ENCODE measurements around the gene ARHGEF28. TPM values are rescaled to one million over a fixed set of nuclear protein-coding genes. Genes with fewer than 3 reads are reported as not detected.

Gene ARHGEF28
- total RNA-seq, 1 donor from 2014 or later, result 9.3 TPM

DNA sequence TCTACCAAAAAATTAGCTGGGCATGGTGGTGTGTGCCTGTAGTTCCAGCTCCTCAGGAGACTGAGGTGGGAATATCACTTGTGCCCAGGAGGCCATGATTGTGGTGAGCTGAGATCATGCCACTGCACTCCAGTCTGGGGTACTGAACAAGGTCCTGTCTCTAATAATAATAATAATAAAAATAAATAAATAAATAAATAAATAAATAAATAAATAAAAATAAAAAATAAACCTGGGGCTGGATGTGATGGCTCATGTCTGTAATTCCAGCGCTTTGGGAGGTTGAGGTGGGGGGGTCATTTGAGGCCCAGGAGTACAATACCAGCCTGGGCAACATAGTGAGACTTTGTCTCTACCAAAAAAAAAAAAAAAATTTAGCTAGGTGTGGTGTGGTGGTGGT lies 113.7 kb downstream of the ARHGEF28 start:
- Mint-ChIP-seq H3K36me3 (ENCODE audit: low read depth) (no peaks in the 10 kb centered on the region), H3K27ac (ENCODE audit: unreplicated experiment) (no peak overlapping the region), H3K4me1 (ENCODE audit: low read depth) (peaks cover 26% of the 10 kb centered on the region), H3K27me3 (ENCODE audit: low read depth) (no peaks in the 10 kb centered on the region), H3K9me3 (ENCODE audit: low read depth) (no peaks in the 10 kb centered on the region), H3K4me3 (ENCODE audit: unreplicated experiment) (no peak overlapping the region)
- TF ChIP-seq, protein P1, sequence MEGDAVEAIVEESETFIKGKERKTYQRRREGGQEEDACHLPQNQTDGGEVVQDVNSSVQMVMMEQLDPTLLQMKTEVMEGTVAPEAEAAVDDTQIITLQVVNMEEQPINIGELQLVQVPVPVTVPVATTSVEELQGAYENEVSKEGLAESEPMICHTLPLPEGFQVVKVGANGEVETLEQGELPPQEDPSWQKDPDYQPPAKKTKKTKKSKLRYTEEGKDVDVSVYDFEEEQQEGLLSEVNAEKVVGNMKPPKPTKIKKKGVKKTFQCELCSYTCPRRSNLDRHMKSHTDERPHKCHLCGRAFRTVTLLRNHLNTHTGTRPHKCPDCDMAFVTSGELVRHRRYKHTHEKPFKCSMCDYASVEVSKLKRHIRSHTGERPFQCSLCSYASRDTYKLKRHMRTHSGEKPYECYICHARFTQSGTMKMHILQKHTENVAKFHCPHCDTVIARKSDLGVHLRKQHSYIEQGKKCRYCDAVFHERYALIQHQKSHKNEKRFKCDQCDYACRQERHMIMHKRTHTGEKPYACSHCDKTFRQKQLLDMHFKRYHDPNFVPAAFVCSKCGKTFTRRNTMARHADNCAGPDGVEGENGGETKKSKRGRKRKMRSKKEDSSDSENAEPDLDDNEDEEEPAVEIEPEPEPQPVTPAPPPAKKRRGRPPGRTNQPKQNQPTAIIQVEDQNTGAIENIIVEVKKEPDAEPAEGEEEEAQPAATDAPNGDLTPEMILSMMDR (IDR thresholded peaks at IDR 0.05), result no peak
- no peak for DNase-seq (ENCODE audit: low spot score)

DNA sequence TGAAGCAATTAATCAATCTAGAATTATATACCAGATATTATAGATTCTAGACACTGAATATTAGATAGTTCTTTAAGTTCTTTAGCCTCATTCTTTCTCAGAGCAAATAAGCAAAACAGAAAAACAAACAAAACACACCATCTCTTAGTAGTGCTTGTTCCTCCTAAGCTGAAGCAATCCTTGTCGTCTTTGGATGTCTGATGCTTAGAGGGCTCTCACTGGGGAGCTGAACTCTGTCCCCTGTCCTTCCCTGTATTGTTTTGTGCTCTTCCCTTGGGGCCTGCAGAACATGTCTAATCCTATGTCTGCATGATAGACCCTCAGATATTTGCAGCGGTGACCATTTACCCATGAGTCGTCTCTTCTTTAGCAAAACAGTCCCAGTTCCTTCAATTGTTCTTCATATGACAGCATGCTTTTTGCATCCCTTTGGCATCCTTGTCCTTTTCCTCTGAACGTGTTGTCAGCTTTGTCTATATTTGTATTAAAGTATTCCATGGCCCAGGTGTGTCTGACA lies 114.3 kb downstream of the ARHGEF28 start:
- Mint-ChIP-seq H3K36me3 (ENCODE audit: low read depth) (no peaks in the 10 kb centered on the region), H3K9me3 (ENCODE audit: low read depth) (no peaks in the 10 kb centered on the region), H3K27me3 (ENCODE audit: low read depth) (no peaks in the 10 kb centered on the region), H3K4me1 (ENCODE audit: low read depth) (peaks cover 24% of the 10 kb centered on the region), H3K4me3 (ENCODE audit: unreplicated experiment) (no peak overlapping the region), H3K27ac (ENCODE audit: unreplicated experiment) (no peak overlapping the region)
- DNase-seq (ENCODE audit: low spot score), result no peak
- TF ChIP-seq, protein P1 (IDR thresholded peaks at IDR 0.05), result no peak

DNA sequence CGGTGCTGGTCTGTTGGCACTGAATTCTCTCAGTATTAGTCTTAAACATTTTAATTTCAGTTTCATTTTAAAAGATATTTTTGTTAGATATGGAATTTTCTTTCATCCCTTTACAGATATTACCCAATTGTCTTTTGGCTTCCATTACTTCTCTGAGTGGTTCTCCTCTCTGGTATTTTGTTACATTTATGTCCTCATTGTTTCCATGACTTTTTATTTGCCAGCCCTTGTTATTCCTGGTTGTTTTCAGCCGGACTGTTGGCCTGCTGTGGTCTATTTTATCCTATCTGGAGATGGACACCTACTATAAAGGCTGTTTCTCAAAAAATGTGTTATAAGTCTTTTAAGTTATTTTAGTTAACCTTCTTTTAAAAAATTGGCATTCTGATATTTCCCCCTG lies 117.2 kb downstream of the ARHGEF28 start:
- Mint-ChIP-seq H3K4me3 (ENCODE audit: unreplicated experiment) (no peak overlapping the region), H3K36me3 (ENCODE audit: low read depth) (peaks cover 6% of the 10 kb centered on the region), H3K4me1 (ENCODE audit: low read depth) (peaks cover 38% of the 10 kb centered on the region), H3K27ac (ENCODE audit: unreplicated experiment) (no peak overlapping the region), H3K27me3 (ENCODE audit: low read depth) (no peaks in the 10 kb centered on the region), H3K9me3 (ENCODE audit: low read depth) (peaks cover 10% of the 10 kb centered on the region)
- no peak for DNase-seq (ENCODE audit: low spot score)
- TF ChIP-seq, protein P1 (IDR thresholded peaks at IDR 0.05), result no peak

DNA sequence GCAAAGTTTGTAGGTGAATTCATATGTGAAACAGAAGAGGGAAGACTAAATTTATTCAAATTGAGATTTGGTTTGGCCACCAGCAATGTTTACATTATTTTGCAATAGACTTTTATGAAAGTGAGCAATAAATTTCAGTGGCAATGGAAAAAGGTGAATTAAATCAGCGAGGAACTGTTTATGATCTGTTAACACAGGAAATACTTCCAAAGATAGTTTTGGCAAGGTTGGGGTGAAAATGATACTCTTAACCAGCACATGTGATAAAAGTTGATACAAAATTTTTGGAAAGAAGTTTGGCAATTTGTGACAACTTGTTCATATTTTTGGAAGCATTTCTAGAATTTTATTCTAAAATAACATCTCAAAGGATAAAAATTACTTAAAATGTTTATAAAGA lies 119.8 kb downstream of the ARHGEF28 start:
- Mint-ChIP-seq H3K27ac (ENCODE audit: unreplicated experiment) (no peak overlapping the region), H3K4me3 (ENCODE audit: unreplicated experiment) (no peak overlapping the region)

DNA sequence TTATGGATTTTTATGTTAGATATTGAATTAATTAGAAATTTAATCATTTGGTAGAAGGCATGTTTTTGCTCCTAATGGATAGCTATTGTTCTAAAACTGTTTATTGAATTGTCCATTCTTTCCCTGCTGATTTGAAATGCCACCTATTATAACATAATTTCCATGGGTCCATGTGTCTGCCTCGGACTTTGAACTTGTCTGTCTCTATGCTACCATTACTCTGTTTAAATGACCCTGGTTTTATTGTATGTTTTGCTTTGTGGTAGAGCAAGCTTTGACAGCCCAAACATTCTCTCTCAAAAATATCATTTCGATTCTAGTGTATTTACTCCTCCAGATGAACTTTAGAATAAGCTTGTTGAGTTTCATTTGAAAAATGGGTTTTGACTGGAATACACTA lies 120.6 kb downstream of the ARHGEF28 start:
- no peak overlapping the region for H3K27ac Mint-ChIP-seq (ENCODE audit: unreplicated experiment)
- DNase-seq (ENCODE audit: low spot score), result no peak
- peaks cover 6% of the 10 kb centered on the region for H3K36me3 Mint-ChIP-seq (ENCODE audit: low read depth)
- no peak overlapping the region for H3K4me3 Mint-ChIP-seq (ENCODE audit: unreplicated experiment)
- TF ChIP-seq, protein P1 (IDR thresholded peaks at IDR 0.05), result no peak
- peaks cover 58% of the 10 kb centered on the region for H3K4me1 Mint-ChIP-seq (ENCODE audit: low read depth)
- H3K9me3 Mint-ChIP-seq (ENCODE audit: low read depth), result peaks cover 10% of the 10 kb centered on the region
- no peaks in the 10 kb centered on the region for H3K27me3 Mint-ChIP-seq (ENCODE audit: low read depth)

More for the DNA sequence above, 119.8 kb downstream of the ARHGEF28 start:
- peaks cover 6% of the 10 kb centered on the region for H3K36me3 Mint-ChIP-seq (ENCODE audit: low read depth)
- DNase-seq (ENCODE audit: low spot score), result no peak
- H3K9me3 Mint-ChIP-seq (ENCODE audit: low read depth), result peaks cover 10% of the 10 kb centered on the region
- TF ChIP-seq, protein P1 (IDR thresholded peaks at IDR 0.05), result no peak
- H3K4me1 Mint-ChIP-seq (ENCODE audit: low read depth), result peaks cover 61% of the 10 kb centered on the region
- H3K27me3 Mint-ChIP-seq (ENCODE audit: low read depth), result no peaks in the 10 kb centered on the region

All from chondrocyte (in vitro differentiated cells).